Activated CD8-positive, alpha-beta memory T cell treated with anti-CD3 and anti-CD28 coated beads, Interleukin-2, amount 50 U/mL, for 4 hours (primary cell): ENCODE measurements around the gene PSMD11.

Experiments
- DNase-seq: peaks from one replicate; pipeline ENCODE4 v3.0.0-alpha.2; 2020

PSMD11 gene

GRCh38 chr17:32470405-32471167 lies 26.3 kb downstream of the PSMD11 start:
- DNase-seq = no peak

DNA sequence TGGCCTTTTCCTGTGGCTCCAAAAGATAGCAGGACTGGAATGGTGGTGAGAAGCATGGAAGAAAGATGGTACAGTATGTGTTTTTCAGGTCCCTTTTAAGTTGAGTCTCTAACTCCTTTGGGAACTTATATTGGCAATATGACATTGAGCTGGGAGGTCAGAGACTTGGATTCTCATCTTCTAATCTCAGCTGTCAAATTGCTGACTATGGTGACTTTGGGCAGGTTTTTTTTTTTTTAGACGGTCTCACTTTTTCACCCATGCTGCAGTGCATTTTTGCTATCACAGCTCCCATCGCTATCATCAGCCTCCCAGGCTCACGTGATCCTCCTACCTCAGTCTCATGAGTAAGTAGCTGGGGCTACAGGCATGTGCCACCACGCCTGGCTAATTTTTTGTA lies 27.3 kb downstream of the PSMD11 start:
- DNase-seq = no peak

DNA sequence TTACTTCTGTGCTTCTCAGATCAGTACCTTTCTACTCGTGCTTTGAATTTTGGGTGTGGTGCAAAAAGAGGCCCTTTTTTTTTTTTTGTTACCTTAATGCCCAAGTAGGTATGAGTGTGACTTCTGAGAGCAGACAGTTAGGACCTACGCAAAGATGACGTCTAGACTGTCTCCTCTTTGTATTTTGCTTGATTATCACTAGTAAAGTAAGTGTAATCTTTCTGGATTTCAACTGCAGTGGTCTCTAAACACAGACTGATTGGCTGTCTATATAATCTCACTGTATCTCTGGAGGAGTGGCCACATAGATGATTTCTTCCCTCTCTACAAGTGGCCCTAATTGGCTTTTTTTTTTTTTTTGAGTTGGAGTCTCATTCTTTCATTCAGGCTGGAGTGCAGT lies 30.9 kb downstream of the PSMD11 start:
- DNase-seq = no peak

GRCh38 chr17:32477220-32477619 lies 32.9 kb downstream of the PSMD11 start:
- DNase-seq = no peak

GRCh38 chr17:32479074-32479617 lies 34.8 kb downstream of the PSMD11 start:
- DNase-seq = no peak

DNA sequence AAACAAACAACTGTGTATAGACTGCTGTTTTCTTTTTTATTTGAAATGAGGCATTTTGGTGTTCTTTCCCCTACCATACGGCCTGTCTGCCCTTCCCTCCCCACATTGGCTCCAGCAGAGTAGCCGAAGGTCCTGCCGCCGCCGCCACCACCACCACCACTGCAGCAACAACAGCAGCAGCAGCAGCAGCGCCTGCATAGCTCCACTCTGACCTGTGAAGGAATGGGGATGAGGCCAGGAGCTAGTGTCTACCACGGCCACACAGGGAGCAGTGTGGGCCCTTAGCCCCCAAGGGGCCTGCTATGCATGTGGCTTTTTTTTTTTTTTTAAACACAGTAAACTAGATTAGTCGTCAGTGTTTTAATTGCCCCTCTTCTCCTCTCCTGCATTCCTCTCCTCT lies 36.9 kb downstream of the PSMD11 start:
- no peak for DNase-seq

DNA sequence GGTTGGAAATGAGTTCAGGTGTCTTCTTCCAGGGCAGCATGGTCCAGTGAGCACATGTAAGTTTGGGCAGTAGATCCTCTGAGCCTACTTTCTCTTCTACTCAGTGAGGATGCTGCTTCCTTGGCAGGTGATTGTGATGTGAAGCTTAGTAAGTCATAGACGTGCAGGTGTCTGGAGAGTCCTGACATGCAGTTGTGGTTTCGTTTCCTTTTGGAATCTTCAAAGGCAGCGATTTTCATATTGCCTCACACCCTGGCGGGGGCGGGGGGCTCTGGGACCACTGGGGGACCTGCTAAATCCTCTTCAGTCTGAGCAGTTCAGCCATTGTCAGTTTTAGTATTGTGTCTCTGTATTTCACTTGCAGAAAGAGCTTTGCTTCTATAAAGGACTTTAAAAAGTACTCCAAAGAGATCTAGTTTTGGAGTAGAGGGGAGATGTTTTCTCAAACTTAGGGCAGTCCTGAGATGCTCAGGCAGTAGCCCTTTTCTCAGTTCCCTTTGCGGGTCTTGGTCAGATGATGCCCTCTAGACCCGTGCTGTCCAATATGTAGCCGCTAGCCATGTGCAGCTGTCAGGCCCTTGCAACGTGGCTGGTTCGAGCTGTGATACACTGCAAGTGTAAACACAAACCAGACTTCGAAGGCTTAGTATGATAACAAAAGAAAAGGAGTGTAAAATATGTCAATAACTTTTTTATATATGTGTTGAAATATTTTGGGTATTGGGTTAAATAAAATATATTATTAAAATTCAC lies 38.4 kb downstream of the PSMD11 start:
- DNase-seq = no peak

DNA sequence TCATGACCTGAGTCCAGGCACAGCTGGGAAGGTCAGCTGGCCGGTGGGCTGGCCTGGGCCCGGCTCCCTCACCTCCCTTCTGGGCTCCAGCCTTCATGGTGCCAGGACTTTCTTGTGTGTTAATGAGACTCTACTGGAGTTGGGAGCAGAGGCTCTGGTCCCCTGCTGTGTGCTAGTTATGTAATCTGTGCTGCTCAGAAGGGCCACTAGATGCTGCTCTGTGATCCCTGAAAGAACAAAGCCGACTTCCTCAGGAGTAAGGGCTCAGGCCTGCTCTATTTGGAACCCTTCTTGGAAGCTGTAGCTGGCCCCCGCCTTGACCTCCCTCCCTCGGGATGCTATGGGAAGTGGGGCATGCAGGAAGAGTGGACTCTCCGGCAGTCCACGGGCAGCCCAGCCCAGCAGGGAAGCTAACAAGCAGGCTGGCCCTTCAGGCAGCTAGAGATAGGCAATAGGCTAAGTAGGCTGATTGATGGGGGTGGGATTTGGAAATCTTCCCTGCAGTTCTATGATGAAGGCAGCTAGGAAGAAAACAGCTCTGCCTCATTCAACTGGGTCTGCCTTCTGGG lies 39.2 kb downstream of the PSMD11 start:
- DNase-seq = no peak

GRCh38 chr17:32484041-32484461 lies 39.7 kb downstream of the PSMD11 start:
- no peak for DNase-seq

- no peak for DNase-seq
Measured at GRCh38 chr17:32484628-32485027, 40.3 kb downstream of the PSMD11 start.

DNA sequence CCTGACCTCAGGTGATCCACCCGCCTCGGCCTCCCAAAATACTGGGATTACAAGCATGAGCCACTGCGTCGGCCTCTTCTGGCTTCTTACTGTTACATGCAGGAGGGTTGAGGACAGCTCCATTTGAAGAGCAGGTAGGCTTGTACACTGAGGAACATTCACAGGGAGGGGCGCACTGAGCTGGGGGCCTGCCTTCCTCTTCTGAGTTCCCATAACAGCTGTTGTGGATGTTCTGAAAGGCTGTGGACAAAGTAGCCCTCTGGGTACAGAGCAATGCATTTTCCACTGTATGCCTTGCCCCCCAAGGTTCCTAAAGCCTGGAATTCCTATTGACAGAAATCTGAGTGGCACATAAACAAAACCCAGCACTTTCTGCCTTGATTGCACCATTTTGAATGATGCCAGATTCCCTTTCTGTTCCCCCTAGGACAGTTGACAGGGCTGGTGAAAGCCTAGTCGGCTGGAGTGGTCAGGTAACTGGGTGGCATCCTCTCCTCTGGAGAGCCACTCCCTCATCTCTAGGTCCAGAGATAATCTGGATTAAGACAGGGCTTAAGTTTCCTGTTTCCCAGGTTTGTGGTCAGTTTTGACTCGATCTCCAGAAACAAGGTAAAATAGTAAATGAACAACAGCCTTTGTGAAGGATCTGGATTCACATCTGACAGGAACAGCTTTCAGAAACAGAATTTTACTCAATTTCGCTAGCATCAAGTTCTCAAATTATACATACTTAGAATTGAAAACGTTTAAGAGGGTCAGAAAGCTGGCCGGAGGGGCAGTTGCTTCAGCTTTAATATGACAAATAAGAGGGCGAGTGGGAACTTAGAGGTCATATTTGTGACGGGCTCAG lies 41.2 kb downstream of the PSMD11 start:
- no peak for DNase-seq

DNA sequence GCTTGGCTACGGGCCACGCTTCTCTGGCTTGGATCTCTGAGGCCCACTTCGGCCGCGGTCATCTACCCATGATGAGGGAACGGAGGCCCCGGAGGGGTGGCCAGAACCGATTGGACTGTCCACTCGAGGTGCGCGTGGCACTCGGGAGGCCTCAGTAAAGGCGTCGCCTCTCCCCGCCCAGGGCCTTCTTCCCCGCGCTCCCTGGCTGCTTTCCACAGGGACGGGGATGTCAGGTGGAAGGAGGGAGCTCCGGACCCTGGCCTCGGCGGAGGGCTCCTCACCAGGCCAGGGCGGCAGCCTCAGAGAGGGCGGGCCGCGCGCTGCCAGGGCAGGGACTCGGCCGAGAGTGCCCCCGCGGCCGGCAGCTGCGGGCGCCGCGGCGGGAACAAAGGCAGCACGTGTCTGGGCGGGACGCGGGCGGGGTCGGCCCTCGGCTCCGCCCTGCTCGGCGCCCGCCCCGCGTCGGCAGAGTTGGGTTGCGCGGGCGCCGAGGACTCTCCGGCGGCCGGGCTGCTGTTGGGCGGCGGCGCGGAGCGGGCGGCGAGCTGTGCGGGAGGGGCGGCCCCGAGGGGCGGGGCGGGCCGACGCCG lies 41.9 kb downstream of the PSMD11 start:
- DNase-seq = peak; percentile 68

DNA sequence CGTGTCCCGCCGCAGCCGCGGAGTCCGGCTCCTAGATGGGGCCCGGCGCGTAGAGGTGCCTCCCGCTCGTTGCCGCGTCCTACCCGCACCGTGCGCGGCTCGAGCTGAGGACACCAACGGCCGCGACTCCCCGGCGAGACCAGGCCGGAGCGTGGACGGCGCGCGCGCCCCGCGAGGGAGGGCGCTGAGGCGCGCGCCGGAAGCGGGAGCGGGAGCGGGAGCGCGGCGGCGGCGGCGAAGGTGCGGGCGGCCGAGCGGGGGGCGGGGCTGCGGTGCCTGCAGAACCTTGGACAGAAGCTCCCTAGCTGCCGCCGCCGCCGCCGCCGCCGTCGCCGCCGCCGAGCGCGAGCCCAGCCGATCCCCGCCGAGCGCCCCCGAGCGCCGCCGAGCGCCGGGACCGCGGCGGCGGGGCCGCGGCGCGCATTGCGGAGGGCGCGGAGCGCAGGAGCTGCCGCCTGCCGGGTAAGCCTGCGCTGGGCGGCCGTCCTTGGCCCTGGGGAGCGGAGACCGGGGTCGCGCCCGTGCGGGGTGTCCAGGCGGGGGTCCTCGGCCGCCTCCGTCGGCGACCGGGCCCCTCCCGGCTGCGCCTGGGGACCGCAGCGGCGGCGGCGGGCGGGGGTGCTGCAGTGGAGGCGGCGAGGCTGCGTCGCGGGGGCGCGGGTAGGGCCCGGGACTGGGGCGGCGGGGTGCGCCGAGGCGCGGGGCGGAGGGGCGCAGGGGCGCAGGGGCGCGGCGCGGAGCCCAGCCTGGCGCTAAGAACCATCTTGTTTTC lies 42.6 kb downstream of the PSMD11 start, which contains the start of gene CDK5R1:
Gene CDK5R1, plus strand, starts transcription at position 293 of the 772 bp plus-strand sequence. CDS start 628 bp downstream, outside the sequence.
- peak; percentile 71 for DNase-seq

GRCh38 chr17:32487473-32488176 lies 43.3 kb downstream of the PSMD11 start:
- no peak for DNase-seq

DNA sequence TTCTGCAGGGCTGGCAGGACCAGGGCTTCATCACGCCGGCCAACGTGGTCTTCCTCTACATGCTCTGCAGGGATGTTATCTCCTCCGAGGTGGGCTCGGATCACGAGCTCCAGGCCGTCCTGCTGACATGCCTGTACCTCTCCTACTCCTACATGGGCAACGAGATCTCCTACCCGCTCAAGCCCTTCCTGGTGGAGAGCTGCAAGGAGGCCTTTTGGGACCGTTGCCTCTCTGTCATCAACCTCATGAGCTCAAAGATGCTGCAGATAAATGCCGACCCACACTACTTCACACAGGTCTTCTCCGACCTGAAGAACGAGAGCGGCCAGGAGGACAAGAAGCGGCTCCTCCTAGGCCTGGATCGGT lies 43.9 kb downstream of the PSMD11 start:
- DNase-seq = no peak

DNA sequence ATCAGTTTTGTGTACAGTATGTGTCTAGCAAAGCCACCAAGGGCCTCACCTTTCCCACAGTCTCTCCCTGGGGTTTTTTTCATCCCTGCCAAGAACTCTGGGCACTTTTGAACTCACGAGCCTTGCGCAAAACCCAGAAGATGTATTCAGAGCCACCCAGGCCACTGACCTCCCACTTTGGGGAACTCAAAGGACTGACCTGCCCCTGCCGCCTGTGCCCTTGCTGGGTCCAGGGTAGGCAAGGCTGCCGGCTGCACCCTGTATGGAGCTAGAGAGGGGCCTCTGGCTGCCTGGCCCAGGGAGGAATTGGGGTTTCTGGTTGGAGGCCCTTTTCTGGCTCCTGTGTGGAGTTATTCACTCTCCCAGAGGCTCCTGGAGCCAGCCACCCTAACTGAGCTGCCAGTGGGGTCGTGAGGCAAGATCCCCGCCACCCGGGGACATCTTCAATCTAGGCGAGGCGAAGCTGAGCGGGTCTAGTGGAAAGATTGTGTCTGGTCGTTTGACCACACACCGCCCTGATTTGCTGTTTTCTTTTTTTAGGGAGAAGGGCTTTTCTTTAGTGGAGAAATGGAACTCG lies 44.4 kb downstream of the PSMD11 start:
- no peak for DNase-seq

- no peak for DNase-seq
Measured at GRCh38 chr17:32489320-32490100, 45.2 kb downstream of the PSMD11 start.

- DNase-seq = no peak
Measured at GRCh38 chr17:32490101-32490482, 45.8 kb downstream of the PSMD11 start.
